GM12874 (cell line): ENCODE results near the gene USP47.

Source experiments
- TF ChIP-seq, protein P1 (sequence below): IDR thresholded peaks from 2 replicates; pipeline ENCODE4 v1.5.1; 2011; ENCODE audit warnings: low read depth, mild to moderate bottlenecking, control low read depth, low read length, moderate library complexity; ENCODE audit not compliant: insufficient read depth

The USP47 gene

DNA sequence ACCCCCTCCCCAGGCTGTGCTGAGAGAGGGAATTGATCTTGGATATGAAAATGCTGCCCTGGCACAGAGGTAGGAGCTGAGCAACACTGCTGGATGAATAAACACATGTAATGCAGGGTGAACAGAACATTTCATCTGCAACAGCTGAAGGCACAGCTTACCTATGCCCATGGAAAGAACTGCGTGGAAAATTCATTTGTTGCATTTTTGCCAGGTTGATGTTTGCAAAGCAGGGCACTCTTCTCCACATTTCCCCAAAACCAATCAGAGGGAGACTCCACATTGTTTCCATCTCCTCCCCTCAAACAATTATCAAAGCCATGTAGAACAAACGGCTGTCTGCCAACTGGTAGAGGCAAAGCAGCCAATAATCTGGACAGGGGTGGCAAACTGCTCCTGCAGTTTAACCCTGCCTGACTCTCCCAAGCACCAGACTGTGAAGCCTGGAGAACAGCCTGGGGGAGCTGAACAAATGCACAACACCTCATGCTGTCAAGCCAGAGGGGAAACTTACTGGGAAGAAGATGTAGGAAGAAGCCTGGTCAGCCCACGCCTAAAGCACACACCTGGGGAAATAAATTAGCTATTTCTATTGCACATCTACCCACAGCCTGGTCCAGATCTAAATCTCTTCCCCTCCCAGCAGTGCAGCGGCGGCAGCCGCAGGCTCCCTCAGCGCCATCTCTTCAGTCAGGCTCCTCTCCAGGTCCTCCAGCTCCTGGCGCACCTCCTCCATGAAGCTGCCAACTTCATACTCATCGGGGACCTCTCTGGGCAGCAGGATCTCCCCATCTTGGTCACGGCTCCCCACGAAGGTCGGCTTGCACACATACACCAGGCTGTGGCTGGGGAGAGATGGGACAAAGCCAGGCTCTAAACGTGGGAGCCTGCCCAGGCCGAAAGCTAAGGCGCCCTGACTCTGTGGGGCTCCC lies 122.3 kb downstream of the USP47 start:
- TF ChIP-seq, protein P1, sequence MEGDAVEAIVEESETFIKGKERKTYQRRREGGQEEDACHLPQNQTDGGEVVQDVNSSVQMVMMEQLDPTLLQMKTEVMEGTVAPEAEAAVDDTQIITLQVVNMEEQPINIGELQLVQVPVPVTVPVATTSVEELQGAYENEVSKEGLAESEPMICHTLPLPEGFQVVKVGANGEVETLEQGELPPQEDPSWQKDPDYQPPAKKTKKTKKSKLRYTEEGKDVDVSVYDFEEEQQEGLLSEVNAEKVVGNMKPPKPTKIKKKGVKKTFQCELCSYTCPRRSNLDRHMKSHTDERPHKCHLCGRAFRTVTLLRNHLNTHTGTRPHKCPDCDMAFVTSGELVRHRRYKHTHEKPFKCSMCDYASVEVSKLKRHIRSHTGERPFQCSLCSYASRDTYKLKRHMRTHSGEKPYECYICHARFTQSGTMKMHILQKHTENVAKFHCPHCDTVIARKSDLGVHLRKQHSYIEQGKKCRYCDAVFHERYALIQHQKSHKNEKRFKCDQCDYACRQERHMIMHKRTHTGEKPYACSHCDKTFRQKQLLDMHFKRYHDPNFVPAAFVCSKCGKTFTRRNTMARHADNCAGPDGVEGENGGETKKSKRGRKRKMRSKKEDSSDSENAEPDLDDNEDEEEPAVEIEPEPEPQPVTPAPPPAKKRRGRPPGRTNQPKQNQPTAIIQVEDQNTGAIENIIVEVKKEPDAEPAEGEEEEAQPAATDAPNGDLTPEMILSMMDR = no peak

DNA sequence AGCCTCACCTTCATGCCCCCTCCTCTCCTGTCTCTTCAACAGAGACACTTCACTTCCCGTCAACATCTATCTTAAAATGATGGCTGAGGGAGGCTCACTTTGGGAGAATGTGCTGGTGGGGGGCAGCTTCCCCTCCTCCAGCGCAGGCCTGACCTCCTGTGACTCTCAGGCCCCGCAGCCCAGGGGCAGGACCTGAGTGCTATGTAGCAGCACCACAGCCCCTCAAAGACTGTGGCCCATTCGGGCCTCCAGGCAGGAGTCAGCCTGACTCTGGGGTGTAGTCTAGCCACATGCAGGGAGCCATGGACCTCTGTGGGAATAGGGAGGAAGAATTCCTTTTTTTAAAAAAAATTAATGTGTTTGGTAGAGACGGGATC lies 123.0 kb downstream of the USP47 start:
- TF ChIP-seq, protein P1 = no peak

DNA sequence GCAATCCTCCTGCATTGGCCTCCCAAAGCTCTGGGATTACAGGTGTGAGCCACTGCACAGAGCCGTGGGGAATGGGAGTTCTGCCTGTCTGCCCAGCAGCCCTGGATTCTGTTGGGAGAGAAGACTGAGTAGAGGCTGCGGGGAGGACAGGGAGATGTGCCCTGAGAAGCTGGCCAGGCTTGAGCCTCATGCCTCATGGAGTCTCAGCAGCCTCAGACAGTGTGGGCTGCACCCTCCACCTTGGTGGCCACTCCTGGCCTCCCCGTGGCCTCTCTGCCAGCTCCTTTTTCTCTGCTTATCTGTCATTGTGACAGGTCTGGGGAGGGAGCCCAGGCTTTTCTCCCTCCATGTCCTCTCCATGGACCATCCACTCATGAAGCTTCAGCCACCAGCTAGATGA lies 123.4 kb downstream of the USP47 start:
- TF ChIP-seq, protein P1 = no peak

DNA sequence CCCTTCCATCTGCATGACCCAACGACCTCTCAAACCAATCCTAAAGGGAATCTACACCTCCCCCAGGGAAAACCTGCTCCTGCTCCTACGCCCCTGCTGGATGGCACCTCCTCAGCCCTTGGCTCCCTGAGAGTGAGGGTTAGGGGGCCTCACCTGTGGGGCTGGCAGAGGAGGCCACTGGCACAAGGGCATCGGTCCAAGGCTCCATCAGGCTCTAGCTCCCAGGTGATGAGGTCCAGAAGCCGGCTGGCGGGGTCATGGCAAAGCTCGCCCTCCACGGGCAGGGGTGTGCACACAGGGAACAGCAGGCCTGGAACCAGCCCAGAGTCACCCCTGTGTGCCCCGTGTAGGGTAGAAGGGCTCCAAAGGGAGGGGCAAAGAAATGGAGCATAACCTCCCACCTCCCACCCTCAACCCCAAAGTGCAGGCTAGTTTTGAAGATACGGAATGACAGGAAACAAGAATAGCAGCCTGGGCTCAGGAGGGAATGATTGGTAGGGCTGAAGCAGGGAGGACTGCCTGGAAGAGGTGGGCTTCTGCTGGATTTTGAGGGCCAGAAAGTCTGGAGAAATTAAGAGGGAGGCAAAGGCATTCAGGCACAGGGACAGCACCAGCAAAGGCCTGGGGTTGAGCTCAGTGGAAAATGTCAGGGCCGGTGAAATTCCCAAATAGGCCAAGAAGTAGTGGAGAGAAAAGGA lies 124.0 kb downstream of the USP47 start:
- TF ChIP-seq, protein P1 = no peak

DNA sequence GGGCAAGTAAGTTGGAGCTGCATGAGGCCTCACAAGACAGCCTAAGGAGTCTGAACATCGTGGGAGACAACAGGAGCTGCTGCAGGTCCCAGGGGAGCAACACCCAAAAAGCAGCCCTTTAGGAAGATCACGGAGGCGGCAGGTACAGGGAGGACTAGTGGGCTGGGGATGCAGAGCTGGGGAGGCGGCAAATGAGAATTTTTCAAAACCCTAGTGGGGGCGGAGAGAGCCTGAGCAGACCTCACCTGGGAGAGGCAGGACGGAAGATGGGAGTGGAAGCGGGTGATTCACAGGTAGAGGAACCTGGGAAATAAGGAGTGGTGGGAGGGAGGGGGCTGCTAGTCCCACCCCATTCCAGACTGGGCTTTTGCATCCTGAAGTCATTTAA lies 124.6 kb downstream of the USP47 start:
- TF ChIP-seq, protein P1 = no peak

DNA sequence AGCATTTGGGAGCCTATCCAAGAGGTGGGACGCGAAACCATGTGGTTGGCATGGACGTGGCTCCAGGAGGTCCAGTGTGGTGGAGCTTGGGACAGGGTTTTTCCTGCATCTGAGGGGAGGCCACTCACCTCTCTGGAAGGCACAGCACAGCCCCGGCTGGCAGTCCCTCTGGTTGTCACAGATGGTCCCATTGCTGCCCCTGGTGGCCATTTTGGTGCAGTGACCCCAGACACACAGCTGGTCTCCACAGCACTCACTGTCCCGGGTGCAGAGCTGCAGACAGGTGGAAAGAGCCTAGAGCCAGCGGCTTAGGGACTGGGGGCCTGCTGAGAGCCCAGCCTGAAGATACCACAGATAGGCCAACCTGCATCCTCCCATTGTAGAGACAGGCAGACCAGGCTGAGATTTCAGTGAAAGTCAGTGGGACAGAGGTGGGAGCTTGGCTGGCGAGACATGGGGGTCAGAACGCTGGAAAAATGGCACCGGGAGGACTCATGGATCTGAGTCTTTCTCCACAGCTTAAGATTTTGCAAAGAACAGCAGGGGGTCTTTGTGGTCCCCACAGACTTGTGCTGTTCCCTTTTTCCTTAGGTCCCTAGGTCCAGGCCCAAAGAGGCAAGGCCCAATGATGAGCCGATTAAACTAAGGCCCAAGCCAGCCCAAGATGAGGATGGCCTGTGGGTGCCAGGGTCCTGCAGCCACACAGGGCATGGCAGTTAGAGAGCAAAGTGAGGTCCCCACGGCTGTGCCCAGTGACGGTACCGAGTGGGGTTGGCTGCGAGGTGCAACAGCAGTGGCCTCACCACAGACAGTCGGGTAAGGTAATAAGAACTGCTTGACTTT lies 125.3 kb downstream of the USP47 start:
- TF ChIP-seq, protein P1 = peak; percentile 94
